Fibroblast of lung (primary cell): ENCODE data around the gene SPSB2.

Experiments
- EZH2 ChIP-seq: IDR thresholded peaks from 2 replicates; pipeline ENCODE4 v1.5.1; 2012; ENCODE audit warnings: low read length, control low read depth, mild to moderate bottlenecking; ENCODE audit errors: missing control alignments
- TF ChIP-seq, protein P1 (sequence below), 2 donors: IDR thresholded peaks in 1 of 2; conservative IDR thresholded peaks in 1 of 2; 1 replicate in 1 of 2; 2 replicates in 1 of 2; pipeline ENCODE4 v1.5.1; 2011 to 2012; ENCODE audit warnings: low read length in 2 of 2, control low read depth in 1 of 2, inconsistent platforms in 1 of 2, low read depth in 1 of 2, mild to moderate bottlenecking in 1 of 2

DNA sequence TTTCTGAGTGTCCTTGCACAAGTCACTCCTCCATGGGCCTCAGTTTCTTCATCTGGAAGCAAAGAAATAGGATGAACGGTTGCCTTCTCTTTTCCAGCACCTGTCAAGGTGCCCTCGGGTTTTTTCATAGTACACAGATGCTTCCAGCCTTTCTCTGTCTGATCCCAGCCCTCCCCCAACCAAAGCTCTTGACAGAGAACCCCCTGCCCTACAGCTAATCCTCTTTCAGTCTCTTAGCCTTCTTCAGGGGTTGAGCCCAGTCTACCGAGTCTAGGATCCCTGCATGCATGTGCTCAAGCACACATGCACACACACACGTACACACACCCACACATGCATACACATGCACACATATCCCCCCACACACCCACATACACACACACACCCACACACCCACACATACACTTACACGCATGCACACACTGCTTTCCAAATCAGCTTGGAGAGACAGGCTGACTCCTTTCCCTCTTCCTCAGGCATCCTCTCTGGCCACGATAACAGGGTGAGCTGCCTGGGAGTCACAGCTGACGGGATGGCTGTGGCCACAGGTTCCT lies 26.7 kb downstream of the SPSB2 start:
- TF ChIP-seq, protein P1, sequence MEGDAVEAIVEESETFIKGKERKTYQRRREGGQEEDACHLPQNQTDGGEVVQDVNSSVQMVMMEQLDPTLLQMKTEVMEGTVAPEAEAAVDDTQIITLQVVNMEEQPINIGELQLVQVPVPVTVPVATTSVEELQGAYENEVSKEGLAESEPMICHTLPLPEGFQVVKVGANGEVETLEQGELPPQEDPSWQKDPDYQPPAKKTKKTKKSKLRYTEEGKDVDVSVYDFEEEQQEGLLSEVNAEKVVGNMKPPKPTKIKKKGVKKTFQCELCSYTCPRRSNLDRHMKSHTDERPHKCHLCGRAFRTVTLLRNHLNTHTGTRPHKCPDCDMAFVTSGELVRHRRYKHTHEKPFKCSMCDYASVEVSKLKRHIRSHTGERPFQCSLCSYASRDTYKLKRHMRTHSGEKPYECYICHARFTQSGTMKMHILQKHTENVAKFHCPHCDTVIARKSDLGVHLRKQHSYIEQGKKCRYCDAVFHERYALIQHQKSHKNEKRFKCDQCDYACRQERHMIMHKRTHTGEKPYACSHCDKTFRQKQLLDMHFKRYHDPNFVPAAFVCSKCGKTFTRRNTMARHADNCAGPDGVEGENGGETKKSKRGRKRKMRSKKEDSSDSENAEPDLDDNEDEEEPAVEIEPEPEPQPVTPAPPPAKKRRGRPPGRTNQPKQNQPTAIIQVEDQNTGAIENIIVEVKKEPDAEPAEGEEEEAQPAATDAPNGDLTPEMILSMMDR (conservative IDR thresholded peaks at IDR 0.05 in 1 of 2, IDR thresholded peaks at IDR 0.05 in 1 of 2; ENCODE audit: low read depth in 1 of 2, low read length in 2 of 2): no peak
- TF ChIP-seq EZH2: no peak
